Non-pigmented ciliary epithelial cell (primary cell): Measurements from ENCODE around the gene PRAMEF26.
"Not testable (repeated sequence)": the region's sequence is repeated elsewhere in the genome, so short reads cannot be mapped to it uniquely, and the experiment has no call there.

Source experiments
- DNase-seq: peaks from one replicate; pipeline ENCODE4 v3.0.0-alpha.2; 2010; ENCODE audit warnings: low read depth

Gene PRAMEF26

DNA sequence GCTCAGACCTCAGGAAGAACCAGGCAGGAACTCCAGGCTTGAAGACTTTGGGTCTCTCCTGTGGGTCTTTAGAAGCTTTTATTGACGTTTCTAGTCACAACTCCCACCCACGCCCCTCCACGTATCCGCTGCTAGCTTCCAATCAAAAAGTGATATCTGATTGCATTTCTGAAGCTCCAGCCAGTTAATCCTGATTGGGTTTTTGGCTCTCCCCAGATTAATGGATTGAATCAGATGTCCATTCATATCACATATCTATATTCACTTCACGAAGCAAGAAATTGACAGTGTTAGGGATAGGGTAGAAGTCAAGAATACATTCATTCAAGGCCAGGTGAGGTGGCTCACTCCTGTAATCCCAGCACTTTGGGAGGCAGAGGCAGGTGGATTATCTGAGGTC lies at the start of gene PRAMEF26:
Gene PRAMEF26, minus strand, starts transcription at position 101 of the 400 bp plus-strand sequence. CDS start 2,914 bp downstream, outside the sequence.
- not testable (repeated sequence) for DNase-seq

GRCh38 chr1:13201309-13201708 lies 45.5 kb upstream of the PRAMEF26 start, which contains the start of gene PRAMEF13:
PRAMEF13 (minus strand) TSS chr1:13201409; CDS start chr1:13199589, 1,820 bp downstream.
- DNase-seq: not testable (repeated sequence)

DNA sequence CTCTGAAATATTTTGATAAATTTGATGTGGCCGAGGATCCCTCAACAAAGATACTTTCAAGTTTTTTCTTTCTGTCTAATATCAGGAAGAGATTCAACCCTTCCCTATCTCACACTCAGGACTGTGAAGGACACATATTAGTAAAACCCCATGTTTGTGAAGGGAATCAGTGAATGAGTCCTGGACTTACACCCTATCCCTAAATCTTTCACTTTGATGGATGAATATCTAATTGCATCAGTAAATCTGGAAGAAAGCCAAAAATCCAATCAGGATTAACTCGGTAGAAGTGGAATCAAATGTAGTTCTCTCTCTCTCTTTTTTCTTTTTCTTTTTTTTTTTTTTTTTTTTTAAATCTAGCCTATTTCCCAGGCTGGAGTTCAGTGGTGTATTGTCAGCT lies 15.7 kb upstream of the PRAMEF26 start, which contains the start of gene PRAMEF9:
Gene PRAMEF9, plus strand, starts transcription at position 301 of the 400 bp plus-strand sequence. CDS start 3,433 bp downstream, outside the sequence.
- DNase-seq: not testable (repeated sequence)

GRCh38 chr1:13165531-13165930 lies 9.7 kb upstream of the PRAMEF26 start, which contains the start of gene HNRNPCL4:
HNRNPCL4 (minus strand) TSS chr1:13165631; CDS start chr1:13165467, 164 bp downstream.
- DNase-seq: not testable (repeated sequence)

- DNase-seq: not testable (repeated sequence)
Observed at GRCh38 chr1:13116754-13117153, 39.1 kb downstream of the PRAMEF26 start, which contains the start of gene HNRNPCL2. HNRNPCL2 (minus strand) TSS chr1:13116854; CDS start chr1:13116400, 454 bp downstream.
